Measurements from ENCODE around the gene PPM1E.

The PPM1E gene

DNA sequence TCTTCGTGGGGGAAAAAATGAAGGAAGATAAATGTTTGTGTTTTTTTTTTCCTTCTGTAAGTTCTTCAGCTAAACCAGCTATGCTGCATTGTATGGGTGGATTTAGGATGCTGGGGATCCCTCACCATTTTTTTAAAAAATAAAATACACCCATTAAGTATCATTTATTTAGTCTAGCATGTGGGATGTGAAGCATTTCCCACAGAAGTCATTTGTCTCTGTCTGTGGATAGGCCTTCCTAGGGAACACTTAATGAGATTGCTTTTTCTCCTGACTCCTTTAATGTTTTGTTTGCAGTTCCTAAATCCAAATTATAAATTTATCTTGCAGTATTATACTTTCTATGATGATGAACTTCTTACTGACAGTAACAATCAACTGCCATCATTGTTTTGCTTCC is 146.7 kb downstream of the PPM1E start:
- no peak for TF ChIP-seq SIN3A (IDR thresholded peaks at IDR 0.05; ENCODE audit: borderline replicate concordance, insufficient read depth, low read length)
- no peak for TF ChIP-seq TAF1 (IDR thresholded peaks at IDR 0.05; ENCODE audit: borderline replicate concordance, insufficient read depth, low read length)
- no peak for TF ChIP-seq FOXP2 (optimal IDR thresholded peaks at IDR 0.05; ENCODE audit: borderline replicate concordance, extremely low read depth, extremely low read length, insufficient read depth)
- TF ChIP-seq REST (IDR thresholded peaks at IDR 0.05; ENCODE audit: insufficient read depth in 1 of 2, low read depth in 2 of 2, low read length in 2 of 2) = no peak
- TF ChIP-seq POLR2AphosphoS5 (IDR thresholded peaks at IDR 0.05; ENCODE audit: low read depth, low read length) = no peak

DNA sequence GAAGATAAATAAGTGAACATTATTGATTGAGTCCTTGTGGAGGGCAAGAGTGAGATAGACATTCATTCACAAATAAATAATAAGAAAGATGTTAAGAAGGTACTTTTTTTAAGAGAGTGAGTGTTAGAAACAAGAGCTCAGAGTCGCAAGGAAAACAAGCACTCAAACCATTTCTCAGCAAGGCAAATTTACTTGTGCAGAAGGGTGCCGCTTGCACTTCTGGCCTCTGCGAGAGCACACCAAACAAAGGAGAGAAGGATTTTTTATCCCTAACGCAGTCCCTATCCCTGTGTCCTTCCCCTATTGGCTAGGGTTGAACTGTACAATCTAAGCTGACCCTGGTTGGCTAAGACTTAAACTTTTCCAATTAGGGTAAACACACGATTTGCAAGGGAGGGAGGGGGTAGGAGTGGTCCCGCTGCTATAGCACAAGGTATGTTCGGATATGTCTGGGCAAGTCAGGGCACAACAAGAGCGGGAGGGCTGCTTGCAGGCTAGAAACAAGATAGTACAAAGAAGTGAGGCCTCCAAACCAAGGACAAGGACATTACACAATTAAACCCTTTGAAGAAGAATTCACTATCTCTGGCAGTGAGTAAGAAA is 156.2 kb downstream of the PPM1E start:
- TF ChIP-seq POLR2AphosphoS5 (IDR thresholded peaks at IDR 0.05; ENCODE audit: low read depth, low read length) = no peak
- TF ChIP-seq FOXP2 (optimal IDR thresholded peaks at IDR 0.05; ENCODE audit: borderline replicate concordance, extremely low read depth, extremely low read length, insufficient read depth) = no peak
- no peak for TF ChIP-seq SIN3A (IDR thresholded peaks at IDR 0.05; ENCODE audit: borderline replicate concordance, insufficient read depth, low read length)
- TF ChIP-seq REST (IDR thresholded peaks at IDR 0.05; ENCODE audit: insufficient read depth in 1 of 2, low read depth in 2 of 2, low read length in 2 of 2) = no peak
- no peak for TF ChIP-seq TAF1 (IDR thresholded peaks at IDR 0.05; ENCODE audit: borderline replicate concordance, insufficient read depth, low read length)

GRCh38 chr17:58913552-58913951 is 157.9 kb downstream of the PPM1E start:
- TF ChIP-seq SIN3A (IDR thresholded peaks at IDR 0.05; ENCODE audit: borderline replicate concordance, insufficient read depth, low read length) (no peak), TAF1 (IDR thresholded peaks at IDR 0.05; ENCODE audit: borderline replicate concordance, insufficient read depth, low read length) (no peak), FOXP2 (optimal IDR thresholded peaks at IDR 0.05; ENCODE audit: borderline replicate concordance, extremely low read depth, extremely low read length, insufficient read depth) (no peak), REST (IDR thresholded peaks at IDR 0.05; ENCODE audit: insufficient read depth in 1 of 2, low read depth in 2 of 2, low read length in 2 of 2) (no peak), POLR2AphosphoS5 (IDR thresholded peaks at IDR 0.05; ENCODE audit: low read depth, low read length) (no peak)

DNA sequence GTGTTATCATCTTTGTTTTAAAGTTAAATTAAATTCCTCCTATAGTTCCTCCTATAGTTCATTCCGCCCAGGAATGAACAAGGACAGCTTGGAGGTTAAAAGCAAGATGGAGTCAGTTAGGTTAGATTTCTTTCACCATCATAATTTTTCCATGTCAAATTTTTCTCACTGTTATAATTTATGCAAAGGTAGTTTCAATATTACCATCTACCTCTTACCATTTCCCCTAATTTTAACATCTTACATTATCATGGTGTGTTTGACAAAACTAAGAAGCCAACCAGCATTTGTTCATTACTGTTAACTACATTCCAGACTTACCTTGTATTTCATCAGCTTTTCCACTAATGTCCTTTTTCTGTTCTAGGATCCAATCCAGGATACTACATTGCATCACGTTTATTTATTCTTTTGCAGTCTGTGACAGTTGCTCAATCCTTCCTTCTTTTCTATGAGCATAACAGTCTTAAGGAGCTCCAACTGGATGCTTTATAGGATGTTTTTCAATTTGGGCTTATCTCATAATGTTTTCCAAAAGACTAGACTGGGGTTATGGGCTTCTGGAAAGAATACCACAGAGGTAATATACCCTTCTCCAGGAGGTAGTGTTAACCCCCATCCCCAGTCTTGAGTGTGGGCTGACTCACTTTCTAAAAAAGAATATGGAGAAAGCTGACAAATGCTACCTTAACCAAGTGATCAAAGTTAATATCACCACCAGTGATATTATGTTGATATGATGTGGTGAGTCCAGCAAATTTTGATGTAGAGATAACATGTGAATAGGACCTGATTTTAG is 158.5 kb downstream of the PPM1E start:
- TF ChIP-seq TAF1 (IDR thresholded peaks at IDR 0.05; ENCODE audit: borderline replicate concordance, insufficient read depth, low read length) (no peak), REST (IDR thresholded peaks at IDR 0.05; ENCODE audit: insufficient read depth in 1 of 2, low read depth in 2 of 2, low read length in 2 of 2) (no peak), SIN3A (IDR thresholded peaks at IDR 0.05; ENCODE audit: borderline replicate concordance, insufficient read depth, low read length) (no peak), POLR2AphosphoS5 (IDR thresholded peaks at IDR 0.05; ENCODE audit: low read depth, low read length) (no peak), FOXP2 (optimal IDR thresholded peaks at IDR 0.05; ENCODE audit: borderline replicate concordance, extremely low read depth, extremely low read length, insufficient read depth) (no peak)
